CD4-positive, alpha-beta T cell treated with Interleukin-17A for 1 hour (primary cell): Measurements from ENCODE around the gene ATP4B.

Source experiments
- DNase-seq: peaks from one replicate; pipeline ENCODE4 v3.0.0-alpha.2; 2020

The ATP4B gene

GRCh38 chr13:113605461-113605860 lies 52.5 kb downstream of the ATP4B start:
- no peak for DNase-seq

- no peak for DNase-seq
Observed at GRCh38 chr13:113604186-113604585, 53.8 kb downstream of the ATP4B start.

- no peak for DNase-seq
Observed at GRCh38 chr13:113603116-113603710, 54.8 kb downstream of the ATP4B start.

GRCh38 chr13:113602291-113602988 lies 55.6 kb downstream of the ATP4B start:
- DNase-seq: no peak

- no peak for DNase-seq
Observed at GRCh38 chr13:113601166-113602070, 56.6 kb downstream of the ATP4B start.

GRCh38 chr13:113599391-113599790 lies 58.6 kb downstream of the ATP4B start:
- no peak for DNase-seq
